NK-92 (cell line): ENCODE results near the gene TFG.

Source experiments
- DNase-seq: peaks from one replicate; lab custom pipeline; 2025; ENCODE audit not compliant: unreplicated experiment; lab: John Stamatoyannopoulos, UW

The TFG gene

DNA sequence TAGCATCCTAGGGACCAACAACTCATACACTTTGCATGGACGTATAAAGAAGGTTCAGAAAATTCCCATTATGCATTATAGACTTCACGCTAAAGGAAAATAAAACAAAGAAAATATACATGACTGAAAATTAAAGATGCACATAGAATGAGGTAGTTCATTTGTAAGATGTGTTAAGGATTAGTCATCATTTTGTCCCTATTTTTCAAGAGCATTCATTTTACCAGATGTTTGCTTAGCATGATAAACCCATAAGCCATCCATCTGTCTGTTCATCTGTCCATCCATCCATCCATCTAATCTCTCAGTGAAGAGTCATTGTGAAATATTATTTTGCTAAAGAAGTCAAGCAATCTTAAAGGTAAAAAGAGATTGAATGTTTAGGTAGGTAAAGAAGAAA is 80.3 kb downstream of the TFG start:
- no peak for DNase-seq

DNA sequence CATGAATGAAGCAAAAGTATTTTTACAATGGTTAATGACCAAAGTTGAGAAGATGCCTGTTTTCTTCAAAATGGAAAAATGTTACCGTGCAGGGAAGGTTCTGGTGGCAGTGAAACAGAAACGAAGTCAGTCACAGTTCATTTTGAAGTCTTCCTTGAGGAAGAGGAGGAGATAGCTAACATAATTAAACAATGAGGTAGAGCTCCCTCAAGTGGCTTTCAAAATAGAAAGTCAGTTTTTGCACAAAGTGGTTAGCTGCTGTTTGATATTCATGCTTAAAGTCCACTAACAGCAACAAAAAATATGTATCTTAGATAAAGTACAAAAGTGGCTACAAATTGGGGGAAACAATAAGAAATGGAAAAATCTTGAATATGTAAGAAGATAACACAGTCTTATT is 87.3 kb downstream of the TFG start:
- DNase-seq, result no peak

DNA sequence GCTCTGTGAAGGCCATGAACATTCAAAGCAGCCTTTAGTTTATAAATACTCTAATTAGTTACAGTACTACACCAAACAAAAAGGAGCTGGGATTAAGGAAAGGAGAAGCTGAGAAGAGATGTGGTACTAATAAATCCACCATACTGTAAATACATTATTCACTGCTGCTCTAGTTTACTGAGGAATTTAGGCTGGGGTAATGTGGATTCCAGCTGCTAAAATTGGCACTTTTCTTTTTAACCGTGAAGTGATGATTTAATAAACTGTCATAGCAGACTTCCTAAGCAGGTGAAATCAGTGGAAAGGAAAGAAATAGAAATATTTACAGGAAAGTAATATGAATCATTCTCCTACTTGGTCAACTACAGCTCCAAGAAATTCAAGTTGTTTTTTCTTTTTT is 88.7 kb downstream of the TFG start:
- DNase-seq, result no peak
